ENCODE measurements around the gene ARPC2. TPM values are rescaled to one million over a fixed set of nuclear protein-coding genes. Genes with fewer than 3 reads are reported as not detected.
"Not testable (repeated sequence)": the region's sequence is repeated elsewhere in the genome, so short reads cannot be mapped to it uniquely, and the experiment has no call there.

ARPC2 gene
- total RNA-seq: 100 to 1,000 TPM; 517 to 533 TPM

DNA sequence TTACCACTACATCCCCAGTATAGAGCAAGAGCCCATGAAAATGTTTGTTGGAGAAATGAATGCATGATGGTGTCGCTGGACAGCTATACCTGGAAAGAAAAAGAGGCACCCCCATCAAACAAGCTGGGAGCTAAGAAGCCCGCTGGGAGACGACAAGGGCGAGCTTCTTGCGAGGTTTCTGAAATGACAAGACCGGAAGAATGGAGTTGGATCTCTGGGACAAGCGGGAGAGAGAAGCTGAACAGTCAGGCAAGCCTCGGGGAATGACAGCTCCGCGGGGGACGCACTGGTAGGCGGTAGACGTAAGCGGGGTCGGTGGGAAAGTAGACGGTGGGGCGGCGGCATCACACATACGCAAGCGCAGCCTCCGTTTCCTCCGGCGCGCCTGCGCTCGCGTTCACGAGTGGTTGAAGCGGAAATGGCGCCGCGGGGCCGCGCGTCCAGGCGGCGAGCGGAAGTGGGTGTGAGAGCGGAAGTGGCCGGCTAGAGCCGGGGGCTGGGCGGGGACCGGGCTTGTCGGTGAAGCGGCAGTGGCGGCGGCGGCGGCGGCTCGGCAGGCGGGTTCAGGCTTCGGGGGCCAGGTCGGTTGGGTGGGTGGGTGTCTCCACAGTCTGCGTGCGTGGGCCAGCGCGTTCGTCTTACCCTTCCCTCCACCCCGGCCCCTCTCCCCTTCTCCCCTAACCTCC, at the start of gene ARPC2:
TSS of gene ARPC2 (plus strand) at position 516 of the 686 bp plus-strand sequence. CDS start 282 bp downstream, outside the sequence.
- DNase-seq (peak; percentile 96 to 98), ATAC-seq (replicated peaks in 1 of 2) (peak; percentile 82 to 84)
- Mint-ChIP-seq H3K27me3 (ENCODE audit: low read depth) (no peaks in the 10 kb centered on the region), H3K36me3 (ENCODE audit: insufficient read depth in 2 of 2) (peaks cover 15 to 34% of the 10 kb centered on the region in 2 donors), H3K27ac (peak within 1 kb of the TSS; percentile 99), H3K4me3 (peak within 1 kb of the TSS; percentile 89 to 99), H3K9me3 (no peaks in the 10 kb centered on the region), H3K4me1 (ENCODE audit: low read depth) (peaks cover 44% of the 10 kb centered on the region)

DNA sequence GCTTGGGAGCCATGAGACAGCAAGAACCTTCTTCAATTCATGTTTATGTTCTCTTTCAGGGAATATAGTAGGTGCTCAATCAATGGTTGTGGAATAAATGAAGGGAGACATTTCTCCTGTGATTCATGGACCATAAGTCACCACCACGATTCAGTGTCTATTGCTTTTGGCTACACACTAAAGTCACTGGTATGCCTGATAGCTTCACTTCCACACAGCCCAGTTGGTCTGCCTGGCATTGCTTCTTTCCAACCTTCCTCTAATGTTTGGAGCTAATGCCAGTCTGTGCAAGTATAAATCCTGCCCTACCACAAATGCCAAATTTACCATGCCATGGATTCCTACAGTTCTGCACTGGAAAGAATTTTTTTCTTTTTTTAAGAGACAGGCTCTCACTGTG, 49.0 kb upstream of the ARPC2 start:
- Mint-ChIP-seq H3K27me3 (ENCODE audit: low read depth) (no peaks in the 10 kb centered on the region), H3K4me1 (ENCODE audit: low read depth) (peaks cover 14% of the 10 kb centered on the region), H3K9me3 (no peaks in the 10 kb centered on the region), H3K4me3 (no peak overlapping the region), H3K27ac (no peak overlapping the region), H3K36me3 (ENCODE audit: insufficient read depth in 2 of 2) (no peaks in the 10 kb centered on the region)
- DNase-seq (no peak), ATAC-seq (replicated peaks in 1 of 2) (no peak)

DNA sequence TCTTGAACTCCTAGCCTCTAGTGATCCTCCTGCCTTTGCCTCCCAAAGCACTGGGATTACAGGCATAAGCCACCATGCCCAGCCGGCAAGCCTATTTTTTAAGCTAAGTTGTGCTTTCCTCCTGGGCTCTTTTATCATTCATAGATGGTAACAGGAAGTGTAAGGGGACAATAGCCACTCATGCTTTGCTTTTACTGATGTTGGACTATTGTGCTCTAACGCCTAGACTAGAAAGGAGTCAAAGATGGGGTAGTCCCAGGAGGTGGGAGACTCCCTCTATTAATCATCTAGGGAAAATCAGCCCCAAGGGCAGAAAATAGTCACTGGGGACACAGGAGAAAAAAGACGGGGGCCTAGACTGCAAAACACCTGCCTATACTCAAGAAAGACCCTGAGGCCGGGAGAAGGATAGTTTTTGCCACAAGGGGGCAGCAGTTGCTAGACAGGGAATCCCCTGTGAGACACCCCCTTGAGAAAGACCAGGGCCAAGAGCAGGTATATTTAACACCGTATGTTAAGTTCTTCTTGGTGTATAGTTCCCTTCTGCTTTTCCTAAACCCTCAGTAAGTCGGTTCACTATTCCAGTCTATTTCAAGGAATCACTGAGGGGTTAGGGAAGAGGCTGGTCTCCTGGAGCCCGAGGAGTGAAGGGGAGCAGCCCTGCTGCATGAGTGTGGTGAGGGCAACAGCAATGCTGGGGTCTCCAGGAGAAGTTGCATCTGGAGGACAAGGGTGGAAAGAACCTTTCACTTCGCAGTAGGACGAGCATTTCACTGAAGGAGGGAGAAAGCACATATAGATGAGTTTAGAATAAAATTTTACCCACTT, 48.1 kb upstream of the ARPC2 start:
- H3K36me3 Mint-ChIP-seq (ENCODE audit: insufficient read depth in 2 of 2): no peaks in the 10 kb centered on the region
- H3K4me3 Mint-ChIP-seq: no peak overlapping the region
- ATAC-seq (replicated peaks in 1 of 2) (peak; percentile 68 to 76), DNase-seq (peak; percentile 75)
- H3K4me1 Mint-ChIP-seq (ENCODE audit: low read depth): peaks cover 14% of the 10 kb centered on the region
- H3K27ac Mint-ChIP-seq: no peak overlapping the region
- no peaks in the 10 kb centered on the region for H3K9me3 Mint-ChIP-seq
- no peaks in the 10 kb centered on the region for H3K27me3 Mint-ChIP-seq (ENCODE audit: low read depth)

DNA sequence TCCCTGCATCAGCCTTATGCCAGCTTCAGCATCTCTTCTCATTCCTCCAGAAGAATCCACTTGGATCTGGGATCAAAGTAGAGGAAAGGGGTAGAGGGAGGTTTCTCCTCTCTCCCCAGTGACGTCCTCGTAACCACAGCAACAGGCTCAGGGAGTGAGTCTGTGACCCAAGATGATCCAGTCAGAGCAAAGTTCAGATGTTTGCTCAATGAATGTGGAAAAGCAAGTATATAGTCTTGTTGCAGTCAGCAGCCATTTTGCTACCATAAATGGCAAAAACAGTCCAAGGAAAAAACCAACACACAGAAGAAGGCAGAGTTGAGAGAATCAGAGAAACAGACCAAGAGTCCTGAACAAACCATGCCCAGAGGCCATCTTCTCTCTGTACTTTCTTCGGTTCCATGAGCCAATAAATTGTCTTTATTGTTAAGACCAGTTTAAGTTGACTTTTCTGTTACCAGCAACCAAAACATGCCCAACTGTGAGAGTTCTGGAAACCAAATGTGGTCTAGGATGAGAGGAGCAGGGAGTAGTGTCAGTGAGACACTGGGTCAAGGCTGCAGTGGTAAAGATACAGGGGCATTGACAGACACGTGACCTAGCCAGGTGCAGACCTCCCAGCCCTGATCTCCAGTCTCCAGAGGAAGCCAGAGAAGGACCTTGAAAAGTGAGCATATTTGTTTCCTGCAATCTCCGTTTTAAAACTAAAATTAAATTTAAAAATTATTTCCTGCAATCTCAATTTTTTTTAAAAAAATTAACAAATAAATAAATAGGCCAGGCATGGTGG, 47.0 kb upstream of the ARPC2 start:
- ATAC-seq (replicated peaks in 1 of 2): no peak
- no peak for DNase-seq
- no peaks in the 10 kb centered on the region for H3K36me3 Mint-ChIP-seq (ENCODE audit: insufficient read depth in 2 of 2)
- H3K4me3 Mint-ChIP-seq: no peak overlapping the region
- H3K4me1 Mint-ChIP-seq (ENCODE audit: low read depth): peaks cover 14% of the 10 kb centered on the region
- H3K27ac Mint-ChIP-seq: no peak overlapping the region
- no peaks in the 10 kb centered on the region for H3K9me3 Mint-ChIP-seq
- H3K27me3 Mint-ChIP-seq (ENCODE audit: low read depth): no peaks in the 10 kb centered on the region

DNA sequence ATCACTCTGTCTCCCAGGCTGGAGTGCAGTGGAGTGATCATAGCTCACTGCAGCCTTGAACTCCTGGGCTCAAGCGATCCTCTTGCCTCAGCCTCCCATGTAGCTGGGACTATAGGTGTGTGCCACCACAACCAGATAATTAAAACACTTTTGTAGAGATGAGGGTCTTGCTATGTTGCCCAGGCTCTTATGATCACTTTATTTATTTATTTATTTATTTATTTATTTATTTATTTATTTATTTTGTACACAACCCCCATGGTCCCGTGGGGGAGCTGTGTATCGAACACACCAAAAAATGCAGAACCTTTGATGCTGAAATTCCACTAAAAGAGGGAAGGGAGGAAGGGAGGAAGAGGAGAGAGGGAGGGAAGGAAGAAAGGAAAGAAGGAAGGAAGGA, 45.2 kb upstream of the ARPC2 start:
- H3K4me3 Mint-ChIP-seq; H3K9me3 Mint-ChIP-seq; H3K27me3 Mint-ChIP-seq (ENCODE audit: low read depth); DNase-seq; H3K36me3 Mint-ChIP-seq (ENCODE audit: insufficient read depth in 2 of 2); ATAC-seq (replicated peaks in 1 of 2); H3K27ac Mint-ChIP-seq: not testable (repeated sequence)
- H3K4me1 Mint-ChIP-seq (ENCODE audit: low read depth): peaks cover 10% of the 10 kb centered on the region

DNA sequence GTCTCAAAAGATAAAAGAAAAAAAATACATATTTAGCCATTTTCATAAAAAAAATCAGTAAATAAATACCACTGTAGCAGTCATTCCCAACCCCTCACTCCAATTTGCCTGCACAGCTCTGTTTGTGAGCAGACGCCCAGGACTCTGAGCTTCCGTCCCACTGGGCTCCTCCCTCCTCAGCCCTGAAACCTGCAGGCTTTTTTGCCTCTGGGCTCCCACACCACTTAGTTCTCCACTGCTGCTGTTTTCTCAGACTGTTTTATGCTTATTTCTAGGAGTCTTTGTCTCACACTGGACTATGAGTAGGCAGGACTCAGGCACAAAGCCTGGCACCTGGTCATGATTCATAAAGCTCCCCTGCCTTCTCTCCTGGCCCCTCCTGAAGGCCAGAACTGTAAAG, 44.1 kb upstream of the ARPC2 start:
- ATAC-seq (replicated peaks in 1 of 2): no peak
- no peak overlapping the region for H3K4me3 Mint-ChIP-seq
- no peak for DNase-seq
- no peaks in the 10 kb centered on the region for H3K36me3 Mint-ChIP-seq (ENCODE audit: insufficient read depth in 2 of 2)
- no peaks in the 10 kb centered on the region for H3K9me3 Mint-ChIP-seq
- H3K27me3 Mint-ChIP-seq (ENCODE audit: low read depth): no peaks in the 10 kb centered on the region
- H3K4me1 Mint-ChIP-seq (ENCODE audit: low read depth): no peaks in the 10 kb centered on the region
- no peak overlapping the region for H3K27ac Mint-ChIP-seq

DNA sequence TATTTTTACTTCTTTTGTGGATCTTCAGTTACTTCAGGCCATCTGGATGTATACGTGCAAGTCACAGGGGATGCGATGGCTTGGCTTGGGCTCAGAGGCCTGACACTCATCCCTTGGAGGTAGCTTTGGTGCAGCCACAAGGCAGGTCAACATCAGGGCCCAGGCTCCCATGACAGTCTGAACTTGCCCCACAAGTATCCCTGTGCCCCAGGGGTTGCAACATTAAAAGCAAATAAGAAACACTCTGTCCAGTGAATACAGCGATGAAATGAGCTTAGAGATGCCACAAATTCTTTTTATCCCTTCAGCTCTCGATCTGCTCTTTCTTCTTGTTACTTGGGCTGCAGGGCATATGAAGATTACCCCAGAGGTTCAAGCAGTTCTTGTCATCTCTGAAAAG, 37.2 kb upstream of the ARPC2 start:
- no peaks in the 10 kb centered on the region for H3K27me3 Mint-ChIP-seq (ENCODE audit: low read depth)
- H3K9me3 Mint-ChIP-seq: no peaks in the 10 kb centered on the region
- no peak overlapping the region for H3K27ac Mint-ChIP-seq
- H3K36me3 Mint-ChIP-seq (ENCODE audit: insufficient read depth in 2 of 2): no peaks in the 10 kb centered on the region
- no peaks in the 10 kb centered on the region for H3K4me1 Mint-ChIP-seq (ENCODE audit: low read depth)
- ATAC-seq (replicated peaks in 1 of 2) (no peak), DNase-seq (no peak)
- H3K4me3 Mint-ChIP-seq: no peak overlapping the region

DNA sequence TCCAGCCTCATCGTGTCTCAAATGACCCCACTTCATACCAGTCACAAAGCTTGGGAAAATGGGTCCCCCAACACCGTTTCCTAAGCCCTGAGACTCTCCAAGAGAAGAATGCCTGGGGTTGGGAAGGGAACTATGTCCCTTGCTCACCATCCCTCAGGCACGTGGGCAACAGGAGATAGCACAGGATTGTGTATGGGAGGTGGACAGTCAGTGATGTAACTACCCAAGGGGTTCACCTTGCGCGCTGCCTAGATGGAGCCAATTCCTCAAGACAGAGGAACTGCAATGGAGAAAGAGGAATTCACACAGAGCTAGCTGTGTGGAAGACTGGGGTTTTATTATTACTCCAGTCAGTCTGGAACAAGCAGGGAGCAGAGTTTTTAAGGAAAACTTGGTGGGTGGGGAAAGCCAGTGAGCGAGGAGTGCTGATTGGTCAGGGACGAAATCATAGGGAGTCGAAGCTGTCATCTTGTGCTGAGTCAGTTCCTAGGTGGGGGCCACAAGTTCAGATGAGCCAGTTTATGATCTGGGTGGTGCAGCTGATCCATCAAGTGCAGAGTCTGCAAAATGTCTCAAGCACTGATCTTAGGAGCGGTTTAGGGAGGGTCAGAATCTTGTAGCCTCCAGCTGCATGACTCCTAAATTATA, 36.4 kb upstream of the ARPC2 start:
- ATAC-seq (replicated peaks in 1 of 2) (no peak), DNase-seq (no peak)
- Mint-ChIP-seq H3K4me1 (ENCODE audit: low read depth) (no peaks in the 10 kb centered on the region), H3K36me3 (ENCODE audit: insufficient read depth in 2 of 2) (no peaks in the 10 kb centered on the region), H3K27ac (no peak overlapping the region), H3K9me3 (no peaks in the 10 kb centered on the region), H3K27me3 (ENCODE audit: low read depth) (no peaks in the 10 kb centered on the region), H3K4me3 (no peak overlapping the region)

DNA sequence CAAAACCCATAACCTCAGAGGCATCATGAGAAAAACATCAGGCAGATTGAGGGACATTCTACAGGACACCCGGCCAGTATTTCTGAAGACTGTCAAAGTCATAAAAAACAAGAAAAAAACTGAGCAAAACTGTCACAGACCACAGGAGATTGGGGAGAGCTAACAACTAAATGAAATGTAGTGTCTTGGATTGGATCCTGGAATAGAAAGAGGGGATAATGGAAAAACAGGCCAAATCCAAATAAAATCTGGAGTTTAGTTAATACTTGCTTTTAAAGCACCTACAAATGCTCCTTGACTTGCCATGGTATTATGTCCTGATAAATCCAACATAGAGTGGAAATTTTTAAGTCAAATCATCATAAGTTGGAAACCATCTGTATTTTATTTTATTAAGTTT, 32.7 kb upstream of the ARPC2 start:
- no peaks in the 10 kb centered on the region for H3K27me3 Mint-ChIP-seq (ENCODE audit: low read depth)
- ATAC-seq (replicated peaks in 1 of 2): no peak
- H3K4me1 Mint-ChIP-seq (ENCODE audit: low read depth): peaks cover 8% of the 10 kb centered on the region
- DNase-seq: no peak
- H3K9me3 Mint-ChIP-seq: no peaks in the 10 kb centered on the region
- no peak overlapping the region for H3K27ac Mint-ChIP-seq
- H3K4me3 Mint-ChIP-seq: no peak overlapping the region
- no peaks in the 10 kb centered on the region for H3K36me3 Mint-ChIP-seq (ENCODE audit: insufficient read depth in 2 of 2)

DNA sequence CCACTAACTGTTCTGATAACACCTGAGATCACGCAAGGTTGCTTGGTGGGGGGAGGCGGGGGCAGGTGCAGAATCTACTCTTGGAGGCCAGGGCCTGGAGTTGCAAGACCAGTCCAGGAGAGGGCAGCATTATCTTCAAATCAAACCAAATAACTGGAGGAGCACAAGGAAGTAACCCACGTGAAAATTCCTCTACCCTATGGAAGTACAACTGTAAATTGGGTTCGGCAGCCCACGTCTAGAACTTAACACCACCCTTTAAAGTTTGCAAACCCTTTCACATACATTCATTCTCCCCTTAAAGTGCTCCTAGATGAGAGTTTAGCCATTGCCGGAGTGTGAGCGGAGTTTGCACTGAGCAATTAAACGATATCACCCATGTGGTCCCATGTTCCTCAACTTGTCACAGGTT, 30.6 kb upstream of the ARPC2 start:
- no peak overlapping the region for H3K27ac Mint-ChIP-seq
- H3K9me3 Mint-ChIP-seq: no peaks in the 10 kb centered on the region
- DNase-seq (peak; percentile 68), ATAC-seq (replicated peaks in 1 of 2) (peak; percentile 92 to 94)
- no peaks in the 10 kb centered on the region for H3K27me3 Mint-ChIP-seq (ENCODE audit: low read depth)
- H3K4me1 Mint-ChIP-seq (ENCODE audit: low read depth): peaks cover 8% of the 10 kb centered on the region
- no peaks in the 10 kb centered on the region for H3K36me3 Mint-ChIP-seq (ENCODE audit: insufficient read depth in 2 of 2)
- H3K4me3 Mint-ChIP-seq: no peak overlapping the region

DNA sequence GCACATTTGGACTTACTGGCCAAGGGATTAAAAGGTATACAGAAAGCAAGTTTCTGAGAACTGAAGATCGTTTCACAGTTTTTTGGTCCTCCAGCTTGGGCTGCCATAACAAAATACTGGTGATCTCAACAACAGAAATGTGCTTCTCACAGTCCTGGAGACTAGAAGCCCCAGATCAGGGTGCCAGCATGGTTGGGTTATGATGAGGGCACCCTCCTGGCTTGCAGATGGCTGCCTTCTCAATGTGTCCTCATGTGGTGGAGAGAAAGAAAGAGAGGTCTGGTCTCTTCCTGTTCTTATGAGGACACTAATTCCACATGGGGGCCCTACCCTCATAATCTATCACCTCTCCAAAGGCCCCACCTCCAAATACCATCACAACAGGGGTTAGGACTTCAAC, 30.1 kb upstream of the ARPC2 start:
- Mint-ChIP-seq H3K27ac (no peak overlapping the region), H3K9me3 (no peaks in the 10 kb centered on the region), H3K4me3 (no peak overlapping the region), H3K4me1 (ENCODE audit: low read depth) (peaks cover 8% of the 10 kb centered on the region), H3K36me3 (ENCODE audit: insufficient read depth in 2 of 2) (no peaks in the 10 kb centered on the region), H3K27me3 (ENCODE audit: low read depth) (no peaks in the 10 kb centered on the region)
- no peak for DNase-seq
- no peak for ATAC-seq (replicated peaks in 1 of 2)

DNA sequence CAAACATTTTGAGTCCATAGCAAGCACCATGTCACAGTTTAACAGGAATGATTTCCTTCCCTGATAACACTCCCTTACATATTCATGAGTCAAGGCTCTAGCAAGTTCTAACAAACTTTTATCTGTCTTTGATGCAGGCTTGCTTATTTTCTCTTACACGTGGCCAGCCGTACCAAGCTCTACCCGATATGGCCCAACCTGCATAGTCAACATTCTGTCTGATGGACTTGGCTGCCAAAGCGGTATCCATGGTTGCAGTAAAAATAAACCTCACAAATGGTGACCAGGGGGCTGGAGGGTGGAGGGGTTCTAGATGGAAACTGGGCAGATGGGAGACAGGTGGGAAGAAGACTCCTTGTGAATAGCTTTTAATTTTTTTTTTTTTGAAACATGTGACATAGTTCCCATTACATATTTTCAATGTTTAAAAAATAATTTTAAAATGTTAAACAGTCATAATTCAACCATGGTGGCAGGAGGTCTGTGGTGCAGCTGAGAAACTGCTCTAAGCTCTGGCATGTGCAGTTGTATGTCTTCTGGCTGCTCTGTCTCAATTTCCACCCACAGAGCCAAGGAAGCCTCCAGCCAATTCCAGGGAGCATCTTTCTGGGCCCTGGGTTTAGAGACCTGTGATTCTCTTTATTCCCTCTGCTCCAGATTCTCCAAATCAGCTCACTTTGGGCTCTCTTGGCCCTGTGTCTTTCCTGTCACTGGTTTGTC, 29.5 kb upstream of the ARPC2 start:
- Mint-ChIP-seq H3K9me3 (no peaks in the 10 kb centered on the region), H3K4me3 (no peak overlapping the region), H3K27me3 (ENCODE audit: low read depth) (no peaks in the 10 kb centered on the region), H3K4me1 (ENCODE audit: low read depth) (peaks cover 8% of the 10 kb centered on the region), H3K36me3 (ENCODE audit: insufficient read depth in 2 of 2) (no peaks in the 10 kb centered on the region), H3K27ac (no peak overlapping the region)
- ATAC-seq (replicated peaks in 1 of 2) (no peak), DNase-seq (no peak)
